Ishikawa (cell line): Measurements from ENCODE around the gene KDM2A.

Source experiments
- CEBPB ChIP-seq: IDR thresholded peaks from 2 replicates; pipeline ENCODE4 v1.6.1; 2012
- CREB1 ChIP-seq: IDR thresholded peaks from 2 replicates; pipeline ENCODE4 v1.6.1; 2012; ENCODE audit warnings: low read depth
- EGR1 ChIP-seq: IDR thresholded peaks from 2 replicates; pipeline ENCODE4 v1.6.1; 2012
- EP300 ChIP-seq: IDR thresholded peaks from 2 replicates; pipeline ENCODE4 v1.6.1; 2012; ENCODE audit warnings: borderline replicate concordance
- FOXM1 ChIP-seq: IDR thresholded peaks from 2 replicates; pipeline ENCODE4 v1.6.1; 2012; ENCODE audit warnings: low read depth, borderline replicate concordance
- NFIC ChIP-seq: IDR thresholded peaks from 2 replicates; pipeline ENCODE4 v1.6.1; 2012
- RAD21 ChIP-seq: IDR thresholded peaks from 2 replicates; pipeline ENCODE4 v1.6.1; 2012; ENCODE audit warnings: low read depth
- TAF1 ChIP-seq: IDR thresholded peaks from 2 replicates; pipeline ENCODE4 v1.6.1; 2012; ENCODE audit warnings: low read depth, mild to moderate bottlenecking
- TCF12 ChIP-seq: IDR thresholded peaks from 2 replicates; pipeline ENCODE4 v1.6.1; 2012; ENCODE audit warnings: low read depth
- TEAD4 ChIP-seq: IDR thresholded peaks from 2 replicates; pipeline ENCODE4 v1.6.1; 2012
- YY1 ChIP-seq: IDR thresholded peaks from 2 replicates; pipeline ENCODE4 v1.6.1; 2012; ENCODE audit warnings: low read depth
- ZBTB7A ChIP-seq: IDR thresholded peaks from 2 replicates; pipeline ENCODE4 v1.6.1; 2012; ENCODE audit warnings: low read depth
- TF ChIP-seq, protein P1 (sequence below): IDR thresholded peaks from 2 replicates; pipeline ENCODE4 v1.6.1; 2012
- TF ChIP-seq, protein P2 (sequence below): IDR thresholded peaks from 2 replicates; pipeline ENCODE4 v1.6.1; 2012
- TF ChIP-seq, protein P3 (sequence below): IDR thresholded peaks from 2 replicates; pipeline ENCODE4 v1.6.1; 2012; ENCODE audit warnings: low read depth, mild to moderate bottlenecking

KDM2A gene

DNA sequence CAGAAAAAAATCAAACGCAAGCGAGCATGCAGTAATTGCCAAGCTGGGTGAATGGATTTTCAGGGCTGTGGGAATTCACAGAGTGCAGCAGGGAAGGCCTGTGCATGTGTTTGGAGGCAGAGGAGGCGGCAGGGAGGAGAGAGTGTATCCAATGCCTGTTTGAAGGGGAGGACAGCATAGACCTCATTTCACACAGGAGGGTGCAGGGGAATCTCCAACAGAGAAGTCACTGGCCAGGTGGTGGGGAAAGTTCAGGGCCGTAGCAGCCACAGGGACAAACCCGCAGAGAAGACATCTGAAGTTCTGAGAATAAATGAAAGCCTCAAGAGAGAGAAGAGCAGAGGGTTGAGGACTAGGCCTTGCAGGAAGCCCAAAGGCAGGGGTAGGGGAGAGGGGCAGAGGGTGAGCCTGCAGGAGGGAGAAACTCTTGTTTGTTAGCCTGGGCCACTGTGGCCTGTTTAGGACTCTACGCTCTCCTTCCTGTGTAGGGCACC is 19.2 kb upstream of the KDM2A start:
- TF ChIP-seq EGR1, result no peak
- TF ChIP-seq, protein P1, sequence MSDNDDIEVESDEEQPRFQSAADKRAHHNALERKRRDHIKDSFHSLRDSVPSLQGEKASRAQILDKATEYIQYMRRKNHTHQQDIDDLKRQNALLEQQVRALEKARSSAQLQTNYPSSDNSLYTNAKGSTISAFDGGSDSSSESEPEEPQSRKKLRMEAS, result no peak
- no peak for TF ChIP-seq ZBTB7A
- TF ChIP-seq CEBPB, result no peak
- no peak for TF ChIP-seq EP300
- TF ChIP-seq TCF12, result no peak
- TF ChIP-seq, protein P2, sequence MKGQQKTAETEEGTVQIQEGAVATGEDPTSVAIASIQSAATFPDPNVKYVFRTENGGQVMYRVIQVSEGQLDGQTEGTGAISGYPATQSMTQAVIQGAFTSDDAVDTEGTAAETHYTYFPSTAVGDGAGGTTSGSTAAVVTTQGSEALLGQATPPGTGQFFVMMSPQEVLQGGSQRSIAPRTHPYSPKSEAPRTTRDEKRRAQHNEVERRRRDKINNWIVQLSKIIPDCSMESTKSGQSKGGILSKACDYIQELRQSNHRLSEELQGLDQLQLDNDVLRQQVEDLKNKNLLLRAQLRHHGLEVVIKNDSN, result no peak
- TF ChIP-seq RAD21, result no peak
- no peak for TF ChIP-seq TAF1

DNA sequence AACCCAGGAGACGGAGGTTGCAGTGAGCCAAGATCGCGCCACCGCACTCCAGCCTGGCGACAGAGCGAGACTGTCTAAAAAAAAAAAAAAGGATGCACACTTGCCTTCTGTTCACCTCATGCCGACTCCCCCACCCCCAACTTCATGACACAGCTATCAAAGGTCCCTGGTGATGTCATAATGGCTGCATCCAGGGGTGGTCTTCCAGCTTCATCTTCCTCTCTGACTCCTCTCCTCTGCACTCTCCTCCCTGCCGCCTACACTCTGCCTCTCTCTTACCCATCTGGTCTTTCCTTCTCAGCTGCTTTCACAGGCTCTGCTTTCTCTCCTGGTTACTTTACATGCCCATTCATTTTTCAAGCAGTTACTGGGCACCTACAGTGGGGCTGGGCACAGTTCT is 16.4 kb upstream of the KDM2A start:
- TF ChIP-seq TEAD4, result no peak
- TF ChIP-seq NFIC, result no peak
- no peak for TF ChIP-seq EP300
- TF ChIP-seq, protein P2, result no peak
- no peak for TF ChIP-seq TAF1
- TF ChIP-seq CEBPB, result no peak
- no peak for TF ChIP-seq YY1
- no peak for TF ChIP-seq ZBTB7A
- no peak for TF ChIP-seq FOXM1
- TF ChIP-seq, protein P3, sequence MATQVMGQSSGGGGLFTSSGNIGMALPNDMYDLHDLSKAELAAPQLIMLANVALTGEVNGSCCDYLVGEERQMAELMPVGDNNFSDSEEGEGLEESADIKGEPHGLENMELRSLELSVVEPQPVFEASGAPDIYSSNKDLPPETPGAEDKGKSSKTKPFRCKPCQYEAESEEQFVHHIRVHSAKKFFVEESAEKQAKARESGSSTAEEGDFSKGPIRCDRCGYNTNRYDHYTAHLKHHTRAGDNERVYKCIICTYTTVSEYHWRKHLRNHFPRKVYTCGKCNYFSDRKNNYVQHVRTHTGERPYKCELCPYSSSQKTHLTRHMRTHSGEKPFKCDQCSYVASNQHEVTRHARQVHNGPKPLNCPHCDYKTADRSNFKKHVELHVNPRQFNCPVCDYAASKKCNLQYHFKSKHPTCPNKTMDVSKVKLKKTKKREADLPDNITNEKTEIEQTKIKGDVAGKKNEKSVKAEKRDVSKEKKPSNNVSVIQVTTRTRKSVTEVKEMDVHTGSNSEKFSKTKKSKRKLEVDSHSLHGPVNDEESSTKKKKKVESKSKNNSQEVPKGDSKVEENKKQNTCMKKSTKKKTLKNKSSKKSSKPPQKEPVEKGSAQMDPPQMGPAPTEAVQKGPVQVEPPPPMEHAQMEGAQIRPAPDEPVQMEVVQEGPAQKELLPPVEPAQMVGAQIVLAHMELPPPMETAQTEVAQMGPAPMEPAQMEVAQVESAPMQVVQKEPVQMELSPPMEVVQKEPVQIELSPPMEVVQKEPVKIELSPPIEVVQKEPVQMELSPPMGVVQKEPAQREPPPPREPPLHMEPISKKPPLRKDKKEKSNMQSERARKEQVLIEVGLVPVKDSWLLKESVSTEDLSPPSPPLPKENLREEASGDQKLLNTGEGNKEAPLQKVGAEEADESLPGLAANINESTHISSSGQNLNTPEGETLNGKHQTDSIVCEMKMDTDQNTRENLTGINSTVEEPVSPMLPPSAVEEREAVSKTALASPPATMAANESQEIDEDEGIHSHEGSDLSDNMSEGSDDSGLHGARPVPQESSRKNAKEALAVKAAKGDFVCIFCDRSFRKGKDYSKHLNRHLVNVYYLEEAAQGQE, result no peak
- TF ChIP-seq, protein P1, result no peak
- no peak for TF ChIP-seq CREB1
- no peak for TF ChIP-seq RAD21
- TF ChIP-seq TCF12, result no peak
- no peak for TF ChIP-seq EGR1

DNA sequence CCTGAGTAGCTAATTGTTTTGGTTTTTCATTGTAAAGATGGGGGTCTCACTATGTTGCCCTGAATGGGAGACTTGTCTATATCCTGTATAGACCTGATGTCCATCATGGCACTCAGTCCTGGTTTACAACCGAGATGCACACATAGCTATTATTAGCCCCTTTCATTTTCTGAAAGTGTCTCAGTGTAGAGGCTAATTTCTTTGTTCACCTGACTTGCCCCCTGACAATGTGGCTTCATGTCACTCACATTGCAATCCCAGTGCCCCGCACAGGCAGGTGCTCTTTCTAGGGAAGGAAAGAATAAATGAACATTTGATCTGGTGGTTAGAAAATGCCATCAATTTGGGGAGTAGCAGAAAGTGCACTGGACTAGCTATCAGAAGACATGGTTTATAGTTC is 13.1 kb upstream of the KDM2A start:
- TF ChIP-seq, protein P2, result no peak
- TF ChIP-seq CREB1 (no peak), TCF12 (no peak), CEBPB (no peak), ZBTB7A (no peak), FOXM1 (no peak), EP300 (no peak), TAF1 (no peak), TEAD4 (no peak)
- TF ChIP-seq, protein P1, result no peak

DNA sequence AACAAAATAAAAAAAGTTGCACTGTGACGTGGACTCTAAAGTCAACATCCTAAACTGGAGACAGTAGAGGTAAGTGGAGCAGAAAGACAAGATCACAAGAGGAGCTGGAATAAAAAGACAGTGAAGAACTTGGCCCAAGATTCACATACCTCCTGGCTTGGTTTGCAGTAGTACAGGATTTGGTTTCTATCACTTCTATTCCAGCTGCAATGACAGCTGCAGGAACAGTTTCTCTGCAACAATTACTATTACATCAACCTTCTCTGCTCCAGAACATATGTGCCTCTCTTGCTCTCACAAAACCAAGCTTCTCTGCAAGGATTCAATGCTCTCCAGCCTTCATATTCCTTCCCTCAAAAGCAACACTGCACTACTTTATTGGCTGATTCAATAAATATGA is 7.8 kb upstream of the KDM2A start:
- TF ChIP-seq TEAD4 (no peak), RAD21 (no peak), TAF1 (no peak), NFIC (no peak), EGR1 (no peak), CEBPB (no peak), ZBTB7A (no peak)
- TF ChIP-seq, protein P3, result no peak

DNA sequence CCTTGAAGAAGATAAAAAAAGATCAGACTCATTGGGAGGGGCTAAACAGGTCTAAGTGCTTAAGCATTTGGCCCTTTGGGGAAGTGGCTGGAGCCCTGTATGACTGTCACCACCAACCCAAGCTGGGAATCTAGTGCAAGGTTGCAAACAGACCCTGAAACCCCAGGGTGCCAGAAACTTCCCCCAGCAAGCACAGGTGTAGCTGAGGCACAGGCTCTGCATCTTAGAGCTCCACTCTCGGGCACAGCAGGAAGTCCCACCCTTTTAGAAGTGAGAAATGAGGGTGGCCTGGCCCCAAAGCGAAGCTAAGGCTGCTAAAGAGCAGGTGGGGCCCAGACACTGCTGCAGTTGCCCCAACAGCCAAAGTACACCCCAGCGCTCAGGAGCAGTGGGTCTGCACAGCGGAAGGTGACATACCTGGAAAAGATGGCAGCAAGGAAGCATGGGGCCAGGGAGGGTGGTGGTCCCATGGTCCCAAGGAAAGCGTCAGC is 5.8 kb upstream of the KDM2A start:
- TF ChIP-seq CREB1, result no peak
- TF ChIP-seq CEBPB, result no peak
- no peak for TF ChIP-seq NFIC
- no peak for TF ChIP-seq TCF12
- no peak for TF ChIP-seq TAF1
- TF ChIP-seq, protein P2, result no peak
- no peak for TF ChIP-seq EP300
- TF ChIP-seq, protein P3, result no peak
- TF ChIP-seq TEAD4, result no peak
- no peak for TF ChIP-seq EGR1
- no peak for TF ChIP-seq FOXM1
- no peak for TF ChIP-seq ZBTB7A
- no peak for TF ChIP-seq YY1
- TF ChIP-seq, protein P1, result no peak
- TF ChIP-seq RAD21, result no peak
